HepG2 (cell line): Measurements from ENCODE around the gene BBIP1. TPM values are rescaled to one million over a fixed set of nuclear protein-coding genes. Genes with fewer than 3 reads are reported as not detected.
A peak's percentile ranks its signal among the peaks of the same experiment; 100 is the strongest.

Experiments
- IRF2 ChIP-seq: IDR thresholded peaks from 2 replicates; pipeline ENCODE4 v1.6.1; 2018; ENCODE audit warnings: missing genetic modification reagents, missing compliant biosample characterization
- THAP9 ChIP-seq: sonication (generic); formaldehyde crosslinking; IDR thresholded peaks from 2 replicates; pipeline ENCODE4; 2020; ENCODE audit warnings: missing genetic modification reagents, mild to moderate bottlenecking, borderline replicate concordance
- ZNF280B ChIP-seq: sonication (generic); formaldehyde crosslinking; IDR thresholded peaks from 2 replicates; pipeline ENCODE4 v1.5.0; 2020; ENCODE audit warnings: missing genetic modification reagents, mild to moderate bottlenecking, borderline replicate concordance
- ZNF362 ChIP-seq: sonication (generic); formaldehyde crosslinking; IDR thresholded peaks from 2 replicates; pipeline ENCODE4 v1.4.0; 2020; ENCODE audit warnings: missing genetic modification reagents, mild to moderate bottlenecking, borderline replicate concordance
- polyA plus RNA-seq, 8 experiments: library from polyadenylated mRNA; depleted of rRNA in 3 of 8; stranded (reverse) in 7 of 8; unstranded in 1 of 8; fragments of >200 nt; fragmentation: Illumina TruSeq in 4 of 8; extraction: Trizol in 4 of 8; gene quantifications; 2 replicates each; pipeline versions ENCODE4 v1.2.1 to v1.2.3, GENCODE V29; 2011 to 2016; ENCODE audit warnings: low read depth in 4 of 8, missing spikeins in 1 of 8, mixed read lengths in 1 of 8; ENCODE audit not compliant: insufficient read depth in 1 of 8
- total RNA-seq, 5 experiments: library from RNA; depleted of rRNA; stranded (reverse); fragments of >200 nt; fragmentation: Illumina TruSeq; extraction: Trizol; gene quantifications; 2 replicates each; pipeline ENCODE4 v1.2.3, GENCODE V29; 2016; ENCODE audit warnings: low read depth in 1 of 5

The BBIP1 gene
- total and polyA plus RNA-seq, 2 of the 13 experiments (the other 11 are each of a cell fraction or from before 2014, with no cell fraction given) = 18.3 to 24.1 TPM

- TF ChIP-seq ZNF280B (no peak), ZNF362 (CRISPR knock-in tag) (0 out of 2 replicates have a peak, but pooled peaks have one; percentile 3), IRF2 (CRISPR knock-in tag) (no peak), THAP9 (CRISPR knock-in tag) (0 out of 2 replicates have a peak, but pooled peaks have one; percentile 21)
Observed at GRCh38 chr10:110859206-110859972, 59.6 kb downstream of the BBIP1 start (continued).
